Prostate gland (tissue), 2 donors: Measurements from ENCODE around the gene SLC4A1AP.

ENCODE experiments used
- POLR2A ChIP-seq: fragments of 450-650 bp; IDR thresholded peaks from one replicate; pipeline ENCODE4 v1.6.1; 2016; ENCODE audit warnings: antibody characterized with exemption, mild to moderate bottlenecking
- TF ChIP-seq, protein P1 (sequence below), 4 experiments: fragments of 200-600 bp in 2 of 4; fragments of 450-650 bp in 2 of 4; sonication (generic) in 2 of 4; IDR thresholded peaks; 1 replicate in 3 of 4; 2 replicates in 1 of 4; pipeline ENCODE4 v1.5.1; 2016 to 2019; ENCODE audit warnings: antibody characterized with exemption in 4 of 4, mild to moderate bottlenecking in 2 of 4, moderate library complexity in 2 of 4

DNA sequence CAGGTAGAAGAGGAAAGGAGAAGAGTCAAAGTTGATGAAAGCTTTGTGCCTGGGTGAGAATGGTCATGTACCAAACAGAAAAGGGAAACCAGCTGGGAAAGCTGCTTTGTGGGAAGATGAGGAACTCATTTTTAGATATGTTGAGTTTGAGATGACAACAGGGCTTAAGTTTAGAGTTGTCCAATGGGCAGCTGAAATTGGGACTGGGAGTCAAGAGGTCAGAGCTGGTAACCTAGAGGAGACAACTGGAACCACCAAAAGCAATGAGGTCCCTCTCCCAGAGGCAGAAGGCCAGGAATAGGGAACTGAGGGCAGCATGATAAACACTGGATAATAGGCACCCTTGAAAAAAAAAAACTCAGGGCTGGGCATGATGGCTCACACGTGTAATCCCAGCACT lies 48.8 kb downstream of the SLC4A1AP start:
- TF ChIP-seq, protein P1, sequence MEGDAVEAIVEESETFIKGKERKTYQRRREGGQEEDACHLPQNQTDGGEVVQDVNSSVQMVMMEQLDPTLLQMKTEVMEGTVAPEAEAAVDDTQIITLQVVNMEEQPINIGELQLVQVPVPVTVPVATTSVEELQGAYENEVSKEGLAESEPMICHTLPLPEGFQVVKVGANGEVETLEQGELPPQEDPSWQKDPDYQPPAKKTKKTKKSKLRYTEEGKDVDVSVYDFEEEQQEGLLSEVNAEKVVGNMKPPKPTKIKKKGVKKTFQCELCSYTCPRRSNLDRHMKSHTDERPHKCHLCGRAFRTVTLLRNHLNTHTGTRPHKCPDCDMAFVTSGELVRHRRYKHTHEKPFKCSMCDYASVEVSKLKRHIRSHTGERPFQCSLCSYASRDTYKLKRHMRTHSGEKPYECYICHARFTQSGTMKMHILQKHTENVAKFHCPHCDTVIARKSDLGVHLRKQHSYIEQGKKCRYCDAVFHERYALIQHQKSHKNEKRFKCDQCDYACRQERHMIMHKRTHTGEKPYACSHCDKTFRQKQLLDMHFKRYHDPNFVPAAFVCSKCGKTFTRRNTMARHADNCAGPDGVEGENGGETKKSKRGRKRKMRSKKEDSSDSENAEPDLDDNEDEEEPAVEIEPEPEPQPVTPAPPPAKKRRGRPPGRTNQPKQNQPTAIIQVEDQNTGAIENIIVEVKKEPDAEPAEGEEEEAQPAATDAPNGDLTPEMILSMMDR (IDR thresholded peaks at IDR 0.05): no peak
- no peak for TF ChIP-seq POLR2A
